ENCODE results near the gene SDHAF1. TPM values are rescaled to one million over a fixed set of nuclear protein-coding genes. Genes with fewer than 3 reads are reported as not detected.
A peak's percentile ranks its signal among the peaks of the same experiment; 100 is the strongest.

SDHAF1 gene
- total and polyA plus RNA-seq, 2 experiments from 2014 or later, result 28.6 to 36.5 TPM

GRCh38 chr19:35973487-35973886, 21.5 kb upstream of the SDHAF1 start:
- Histone ChIP-seq H2AFZ (no peak overlapping the region), H3K27me3 (no peaks in the 10 kb centered on the region), H3K4me3 (no peak overlapping the region), H4K20me1 (ENCODE audit: insufficient read depth, poor library complexity, severe bottlenecking) (no peaks in the 10 kb centered on the region), H3K9me2 (replicated peaks; ENCODE audit: insufficient read depth) (no peaks in the 10 kb centered on the region), H3K79me2 (no peaks in the 10 kb centered on the region), H3K9me3 (ENCODE audit: low read depth) (no peaks in the 10 kb centered on the region), H3K4me1 (ENCODE audit: insufficient read depth) (no peaks in the 10 kb centered on the region), H3K36me3 (replicated peaks; ENCODE audit: insufficient read depth, low read depth) (no peaks in the 10 kb centered on the region), H3K27ac (no peak overlapping the region), H3K4me2 (no peak overlapping the region)
- DNase-seq (ENCODE audit: low spot score), result no peak
- TF ChIP-seq EZH2 (IDR thresholded peaks at IDR 0.05; ENCODE audit: borderline replicate concordance) (no peak), EZH2phosphoT487 (IDR thresholded peaks at IDR 0.05; ENCODE audit: low read depth, severe bottlenecking, unreplicated experiment) (no peak), CTCF (IDR thresholded peaks at IDR 0.05; ENCODE audit: poor library complexity) (no peak)
- WGBS (ENCODE audit: low lambda C conversion rate, missing lambda C conversion rate), result 36% methylated on average over 8 of the region's 8 CpGs

GRCh38 chr19:35975608-35976214, 19.3 kb upstream of the SDHAF1 start:
- H3K36me3 ChIP-seq (replicated peaks; ENCODE audit: insufficient read depth, low read depth), result no peaks in the 10 kb centered on the region
- H2AFZ ChIP-seq, result no peak overlapping the region
- 51% methylated on average over 5 of the region's 5 CpGs for WGBS (ENCODE audit: low lambda C conversion rate, missing lambda C conversion rate)
- H3K4me3 ChIP-seq, result no peak overlapping the region
- no peak overlapping the region for H3K27ac ChIP-seq
- H3K4me2 ChIP-seq, result no peak overlapping the region
- peak; percentile 62 for DNase-seq (ENCODE audit: low spot score)
- no peaks in the 10 kb centered on the region for H3K79me2 ChIP-seq
- H3K4me1 ChIP-seq (ENCODE audit: insufficient read depth), result no peaks in the 10 kb centered on the region
- no peaks in the 10 kb centered on the region for H3K9me2 ChIP-seq (replicated peaks; ENCODE audit: insufficient read depth)
- no peak for TF ChIP-seq CTCF (IDR thresholded peaks at IDR 0.05; ENCODE audit: poor library complexity)
- TF ChIP-seq EZH2phosphoT487 (IDR thresholded peaks at IDR 0.05; ENCODE audit: low read depth, severe bottlenecking, unreplicated experiment), result no peak
- no peak for TF ChIP-seq EZH2 (IDR thresholded peaks at IDR 0.05; ENCODE audit: borderline replicate concordance)
- no peaks in the 10 kb centered on the region for H4K20me1 ChIP-seq (ENCODE audit: insufficient read depth, poor library complexity, severe bottlenecking)
- no peaks in the 10 kb centered on the region for H3K27me3 ChIP-seq
- H3K9me3 ChIP-seq (ENCODE audit: low read depth), result no peaks in the 10 kb centered on the region

GRCh38 chr19:35977446-35978222, 17.4 kb upstream of the SDHAF1 start:
- no peak overlapping the region for H2AFZ ChIP-seq
- no peak overlapping the region for H3K4me3 ChIP-seq
- no peak overlapping the region for H3K4me2 ChIP-seq
- H3K27ac ChIP-seq, result no peak overlapping the region
- H3K4me1 ChIP-seq (ENCODE audit: insufficient read depth), result no peaks in the 10 kb centered on the region
- no peaks in the 10 kb centered on the region for H3K79me2 ChIP-seq
- 60% methylated on average over 14 of the region's 14 CpGs for WGBS (ENCODE audit: low lambda C conversion rate, missing lambda C conversion rate)
- H3K36me3 ChIP-seq (replicated peaks; ENCODE audit: insufficient read depth, low read depth), result no peaks in the 10 kb centered on the region
- TF ChIP-seq EZH2 (IDR thresholded peaks at IDR 0.05; ENCODE audit: borderline replicate concordance), result no peak
- no peak for TF ChIP-seq CTCF (IDR thresholded peaks at IDR 0.05; ENCODE audit: poor library complexity)
- TF ChIP-seq EZH2phosphoT487 (IDR thresholded peaks at IDR 0.05; ENCODE audit: low read depth, severe bottlenecking, unreplicated experiment), result no peak
- no peaks in the 10 kb centered on the region for H4K20me1 ChIP-seq (ENCODE audit: insufficient read depth, poor library complexity, severe bottlenecking)
- H3K9me2 ChIP-seq (replicated peaks; ENCODE audit: insufficient read depth), result no peaks in the 10 kb centered on the region
- peaks cover 8% of the 10 kb centered on the region for H3K27me3 ChIP-seq
- H3K9me3 ChIP-seq (ENCODE audit: low read depth), result no peaks in the 10 kb centered on the region
- DNase-seq (ENCODE audit: low spot score), result no peak
